CD8-positive, alpha-beta memory T cell (primary cell): ENCODE measurements around the gene NOCT. TPM values are rescaled to one million over a fixed set of nuclear protein-coding genes. Genes with fewer than 3 reads are reported as not detected.
"Not testable (repeated sequence)": the region's sequence is repeated elsewhere in the genome, so short reads cannot be mapped to it uniquely, and the experiment has no call there.

Experiments
- CTCF ChIA-PET: fragments of 350-600 bp; sonication (Branson Sonifier 250); formaldehyde crosslinking; loops from one replicate; lab custom pipeline; 2021; ENCODE audit warnings: antibody characterized with exemption; lab: Charles Lee
- POLR2A ChIA-PET: fragments of 350-600 bp; sonication (Branson Sonifier 250); formaldehyde crosslinking; loops from one replicate; lab custom pipeline; 2021; ENCODE audit warnings: antibody characterized with exemption; lab: Charles Lee
- DNase-seq, 5 donors: peaks; one replicate each; pipeline versions ENCODE4 v3.0.0 to v3.0.0-alpha.2; 2020 to 2022; ENCODE audit warnings: mixed read lengths in 1 of 5
- H3K27ac ChIP-seq: one replicate; pipeline ENCODE4 v1.7.0; 2013; ENCODE audit warnings: low read depth, mild to moderate bottlenecking, low read length, moderate library complexity
- H3K27me3 ChIP-seq: 2 replicates; pipeline ENCODE4 v1.7.0; 2013; ENCODE audit warnings: low read length, mild to moderate bottlenecking; ENCODE audit not compliant: insufficient read depth, poor library complexity, severe bottlenecking
- H3K36me3 ChIP-seq: 2 replicates; pipeline ENCODE4 v1.7.0; 2013; ENCODE audit warnings: mild to moderate bottlenecking, low read length, moderate library complexity; ENCODE audit not compliant: insufficient read depth
- H3K4me1 ChIP-seq: 2 replicates; pipeline ENCODE4 v1.7.0; 2013; ENCODE audit warnings: mild to moderate bottlenecking, low read length, moderate library complexity; ENCODE audit not compliant: insufficient read depth
- H3K4me3 ChIP-seq: 2 replicates; pipeline ENCODE4 v1.7.0; 2013; ENCODE audit warnings: mild to moderate bottlenecking, low read length
- H3K9me3 ChIP-seq: 2 replicates; pipeline ENCODE4 v1.7.0; 2013; ENCODE audit warnings: mild to moderate bottlenecking, low read length
- H3K27ac Mint-ChIP-seq, 8 donors: one replicate each; pipeline ENCODE4 v1.8.0; 2020 to 2021; ENCODE audit warnings: mixed read lengths in 8 of 8, mild to moderate bottlenecking in 6 of 8, inconsistent platforms in 3 of 8, moderate library complexity in 3 of 8
- H3K27me3 Mint-ChIP-seq, 2 donors: one replicate each; pipeline ENCODE4 v1.8.0; 2020 to 2021; ENCODE audit warnings: mixed read lengths in 2 of 2, mild to moderate bottlenecking in 1 of 2, moderate library complexity in 1 of 2
- H3K36me3 Mint-ChIP-seq, 3 donors: one replicate each; pipeline ENCODE4 v1.8.0; 2020 to 2021; ENCODE audit warnings: mixed read lengths in 3 of 3, inconsistent platforms in 1 of 3, mild to moderate bottlenecking in 1 of 3
- H3K4me1 Mint-ChIP-seq, 3 donors: one replicate each; pipeline ENCODE4 v1.8.0; 2020 to 2021; ENCODE audit warnings: mixed read lengths in 3 of 3, inconsistent platforms in 1 of 3, mild to moderate bottlenecking in 1 of 3
- H3K4me3 Mint-ChIP-seq, 7 donors: one replicate each; pipeline ENCODE4 v1.8.0; 2020 to 2021; ENCODE audit warnings: mixed read lengths in 7 of 7, mild to moderate bottlenecking in 6 of 7, moderate library complexity in 4 of 7, inconsistent platforms in 2 of 7
- H3K9me3 Mint-ChIP-seq, 5 donors: one replicate each; pipeline ENCODE4 v1.8.0; 2020 to 2022; ENCODE audit warnings: mixed read lengths in 5 of 5, mild to moderate bottlenecking in 3 of 5, moderate library complexity in 2 of 5, inconsistent platforms in 1 of 5
- polyA plus RNA-seq: library from polyadenylated mRNA; unstranded; fragments of 300-500 nt; fragmentation: Illumina TruSeq; gene quantifications from one replicate; pipeline ENCODE4 v1.2.3, GENCODE V29; 2021
- total RNA-seq, 2 experiments: library from RNA; stranded (reverse); gene quantifications; one replicate each; pipeline ENCODE4 v1.2.3, GENCODE V29; 2021

Gene NOCT
- total and polyA plus RNA-seq, 3 experiments from 2014 or later = 1.5 to 20.3 (median 18.3) TPM

DNA sequence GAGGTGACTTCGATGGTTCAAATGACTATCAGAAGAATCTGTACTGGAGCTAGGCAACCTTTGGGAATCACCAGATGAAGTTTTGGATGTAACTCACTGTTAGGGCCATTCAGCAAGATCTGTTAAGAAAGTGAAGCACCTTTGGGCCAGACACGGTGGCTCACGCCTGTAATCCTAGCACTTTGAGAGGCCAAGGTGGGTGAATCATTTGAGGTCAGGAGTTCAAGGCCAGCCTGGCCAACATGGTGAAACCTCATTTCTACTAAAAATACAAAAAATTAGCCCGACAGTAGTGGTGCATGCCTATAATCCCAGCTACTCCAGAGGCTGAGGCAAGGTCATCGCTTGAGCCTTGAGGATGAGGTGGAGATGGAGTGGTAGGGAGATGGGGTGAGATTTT is 15.4 kb upstream of the NOCT start:
- H3K9me3 Mint-ChIP-seq, CTCF ChIA-PET, H3K4me3 Mint-ChIP-seq, H3K9me3 ChIP-seq, DNase-seq, H3K36me3 ChIP-seq, H3K27me3 ChIP-seq, H3K4me1 ChIP-seq, H3K36me3 Mint-ChIP-seq, H3K4me1 Mint-ChIP-seq, H3K27ac ChIP-seq, H3K27me3 Mint-ChIP-seq, H3K4me3 ChIP-seq, H3K27ac Mint-ChIP-seq: not testable (repeated sequence)
- POLR2A ChIA-PET = interaction anchor here (0.7 kb wide), 1 partner anchor 14 kb away, joined by 3 read pairs; no protein-coding TSS in a partner anchor

DNA sequence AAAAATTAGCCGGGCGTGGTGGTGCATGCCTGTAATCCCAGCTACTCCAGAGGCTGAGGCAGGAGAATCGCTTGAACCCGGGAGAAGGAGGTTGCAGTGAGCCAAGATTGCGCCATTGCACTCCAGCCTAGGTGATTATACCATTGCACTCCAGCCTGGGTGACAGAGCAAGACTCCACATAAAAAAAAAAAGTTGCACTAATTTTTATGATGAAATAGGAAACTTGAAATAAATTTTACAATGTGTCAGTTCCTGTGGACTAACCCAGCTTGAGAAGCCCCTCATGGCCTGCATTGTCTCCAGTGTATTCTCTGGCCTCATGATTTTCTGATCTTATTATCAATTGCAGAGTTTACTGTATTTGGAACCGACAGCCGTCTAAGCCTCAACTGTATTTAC is 14.2 kb upstream of the NOCT start:
- H3K27me3 ChIP-seq, DNase-seq, H3K27ac Mint-ChIP-seq, H3K9me3 ChIP-seq, H3K36me3 ChIP-seq, H3K36me3 Mint-ChIP-seq, H3K27ac ChIP-seq, H3K4me1 Mint-ChIP-seq, H3K4me3 Mint-ChIP-seq, H3K4me3 ChIP-seq, POLR2A ChIA-PET, H3K9me3 Mint-ChIP-seq, H3K27me3 Mint-ChIP-seq, H3K4me1 ChIP-seq: not testable (repeated sequence)
- CTCF ChIA-PET = interaction anchor here (2.0 kb wide), 1 partner anchor 29 kb away, joined by 4 read pairs; no protein-coding TSS in a partner anchor

DNA sequence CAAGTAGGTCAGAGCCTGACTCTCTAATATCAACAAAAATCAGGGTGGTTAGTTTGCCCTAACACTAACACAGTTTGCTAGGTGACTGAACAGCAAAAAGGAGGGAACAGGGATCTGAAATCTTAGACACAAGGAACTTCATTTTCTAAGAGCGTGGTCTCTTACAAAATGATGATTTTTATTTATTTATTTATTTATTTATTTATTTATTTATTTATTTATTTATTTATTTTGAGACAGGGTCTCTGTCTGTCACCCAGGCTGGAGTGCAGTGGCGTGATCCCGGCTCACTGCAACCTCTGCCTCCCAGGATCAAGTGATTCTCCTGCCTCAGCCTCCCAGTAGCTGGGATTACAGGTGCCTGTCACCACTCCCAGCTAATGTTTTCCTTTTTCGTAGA is 11.9 kb upstream of the NOCT start:
- CTCF ChIA-PET, H3K4me3 ChIP-seq, H3K27ac Mint-ChIP-seq, H3K4me1 ChIP-seq, H3K27me3 Mint-ChIP-seq, H3K9me3 Mint-ChIP-seq, H3K27ac ChIP-seq, H3K4me1 Mint-ChIP-seq, H3K36me3 ChIP-seq, POLR2A ChIA-PET, H3K4me3 Mint-ChIP-seq, H3K36me3 Mint-ChIP-seq, DNase-seq, H3K27me3 ChIP-seq, H3K9me3 ChIP-seq: not testable (repeated sequence)

DNA sequence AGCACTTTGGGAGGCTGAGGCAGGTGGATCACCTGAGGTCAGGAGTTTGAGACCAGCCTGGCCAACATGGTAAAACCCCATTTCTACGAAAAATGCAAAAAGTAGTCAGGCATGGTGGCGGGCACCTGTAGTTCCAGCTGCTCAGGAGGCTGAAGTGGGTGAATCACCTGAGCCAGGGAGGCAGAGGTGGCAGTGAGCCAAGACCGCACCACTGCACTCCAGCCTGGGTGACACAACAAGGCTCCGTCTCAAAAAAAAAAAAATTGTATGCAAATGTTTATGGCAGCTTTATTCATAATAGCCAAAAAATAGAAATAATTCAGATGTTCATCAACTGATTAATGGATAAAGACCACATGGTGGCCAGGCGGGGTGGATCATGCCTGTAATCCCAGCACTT is 9.8 kb upstream of the NOCT start:
- POLR2A ChIA-PET = no interaction called here
- no peaks in the 10 kb centered on the region for H3K4me1 Mint-ChIP-seq
- H3K27me3 Mint-ChIP-seq = no peaks in the 10 kb centered on the region
- DNase-seq = no peak
- no peaks in the 10 kb centered on the region for H3K9me3 Mint-ChIP-seq
- H3K4me3 Mint-ChIP-seq = no peak overlapping the region
- Histone ChIP-seq H3K4me1 (no peaks in the 10 kb centered on the region), H3K27ac (no peak overlapping the region), H3K36me3 (no peaks in the 10 kb centered on the region), H3K9me3 (no peaks in the 10 kb centered on the region), H3K27me3 (no peaks in the 10 kb centered on the region), H3K4me3 (no peak overlapping the region)
- peak overlapping the region in 2 of 8 donors; percentile 29 to 61 for H3K27ac Mint-ChIP-seq
- no peaks in the 10 kb centered on the region for H3K36me3 Mint-ChIP-seq
- CTCF ChIA-PET = interaction anchor here (1.1 kb wide), 1 partner anchor 11 kb away, joined by 3 read pairs; no protein-coding TSS in a partner anchor

DNA sequence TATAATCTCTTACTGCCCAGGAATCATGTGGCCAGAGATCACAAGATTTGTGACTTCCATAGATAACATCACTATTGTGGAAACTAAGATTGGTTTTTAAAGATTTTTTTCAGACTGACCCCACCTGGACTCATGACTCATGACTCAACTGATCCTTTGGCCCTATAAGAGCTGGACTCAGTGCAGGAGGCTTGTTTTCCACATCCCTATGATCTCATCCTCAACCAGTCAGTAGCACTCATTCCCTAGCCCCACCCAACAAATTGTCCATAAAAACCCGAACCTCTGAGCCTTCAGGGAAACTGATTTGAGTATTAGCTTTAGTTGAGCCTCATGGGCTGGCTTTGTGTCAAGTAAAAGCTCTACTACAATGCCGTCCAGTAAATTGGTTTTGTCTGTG is 7.9 kb upstream of the NOCT start:
- Histone ChIP-seq H3K27ac (no peak overlapping the region), H3K9me3 (no peaks in the 10 kb centered on the region), H3K4me1 (no peaks in the 10 kb centered on the region), H3K4me3 (no peak overlapping the region), H3K36me3 (no peaks in the 10 kb centered on the region), H3K27me3 (no peaks in the 10 kb centered on the region)
- Mint-ChIP-seq H3K4me1 (no peaks in the 10 kb centered on the region), H3K36me3 (peaks cover 0 to 1% (median 0%) of the 10 kb centered on the region in 3 donors), H3K27ac (no peak overlapping the region), H3K9me3 (no peaks in the 10 kb centered on the region), H3K4me3 (no peak overlapping the region), H3K27me3 (no peaks in the 10 kb centered on the region)
- no peak for DNase-seq
- POLR2A ChIA-PET = no interaction called here
- CTCF ChIA-PET = interaction anchor here (1.5 kb wide), 1 partner anchor 23 kb away, joined by 4 read pairs; no protein-coding TSS in a partner anchor

DNA sequence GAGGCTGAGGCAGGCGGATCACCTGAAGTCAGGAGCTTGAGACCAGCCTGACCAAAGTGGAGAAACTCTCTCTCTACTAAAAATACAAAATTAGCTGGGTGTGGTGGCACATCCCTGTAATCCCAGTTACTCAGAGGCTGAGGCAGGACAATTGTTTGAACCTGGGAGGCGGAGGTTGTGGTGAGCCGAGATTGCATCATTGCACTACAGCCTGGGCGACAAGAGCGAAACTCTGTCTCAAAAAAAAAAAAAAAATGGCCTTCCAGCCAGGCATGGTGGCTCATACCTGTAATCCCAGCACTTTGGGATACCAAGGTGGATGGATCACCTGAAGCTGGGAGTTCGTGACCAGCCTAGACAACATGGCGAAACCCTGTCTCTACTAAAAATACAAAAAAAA is 7.3 kb upstream of the NOCT start:
- H3K4me3 ChIP-seq, H3K27ac ChIP-seq, H3K27me3 Mint-ChIP-seq, H3K27me3 ChIP-seq, H3K4me3 Mint-ChIP-seq, H3K36me3 ChIP-seq, H3K9me3 ChIP-seq, H3K36me3 Mint-ChIP-seq, H3K9me3 Mint-ChIP-seq, DNase-seq, H3K4me1 Mint-ChIP-seq, POLR2A ChIA-PET, H3K27ac Mint-ChIP-seq, H3K4me1 ChIP-seq: not testable (repeated sequence)
- CTCF ChIA-PET = interaction anchor here (1.5 kb wide), 1 partner anchor 22 kb away, joined by 4 read pairs; no protein-coding TSS in a partner anchor

DNA sequence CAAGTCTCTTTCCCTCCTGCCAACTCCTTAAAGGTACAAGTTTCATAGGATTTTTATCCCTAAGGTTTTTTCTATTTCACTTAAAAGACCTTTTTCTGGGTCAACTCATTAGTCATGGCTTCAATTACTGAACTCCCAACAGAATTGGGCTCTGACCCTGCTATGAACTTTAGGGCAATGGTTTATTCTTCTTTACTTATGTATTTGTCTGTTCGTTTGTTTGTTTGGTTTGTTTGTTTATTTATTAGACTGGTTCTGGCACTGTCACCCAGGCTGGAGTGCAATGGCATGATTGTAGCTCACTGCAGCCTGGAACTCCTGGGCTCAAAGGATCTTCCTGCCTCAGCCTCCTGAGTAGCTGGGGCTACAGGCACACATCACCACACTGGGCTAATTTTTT is 5.9 kb upstream of the NOCT start:
- Mint-ChIP-seq H3K36me3 (peaks cover 0 to 1% (median 0%) of the 10 kb centered on the region in 3 donors), H3K4me1 (peaks cover 4 to 8% (median 5%) of the 10 kb centered on the region in 3 donors), H3K9me3 (no peaks in the 10 kb centered on the region), H3K27me3 (no peaks in the 10 kb centered on the region), H3K27ac (peak overlapping the region in 1 of 8 donors; percentile 19), H3K4me3 (no peak overlapping the region)
- H3K36me3 ChIP-seq = no peaks in the 10 kb centered on the region
- no peaks in the 10 kb centered on the region for H3K9me3 ChIP-seq
- no peak overlapping the region for H3K4me3 ChIP-seq
- CTCF ChIA-PET = no interaction called here
- POLR2A ChIA-PET = no interaction called here
- no peak for DNase-seq
- no peaks in the 10 kb centered on the region for H3K27me3 ChIP-seq
- no peak overlapping the region for H3K27ac ChIP-seq
- H3K4me1 ChIP-seq = peaks cover 4% of the 10 kb centered on the region

DNA sequence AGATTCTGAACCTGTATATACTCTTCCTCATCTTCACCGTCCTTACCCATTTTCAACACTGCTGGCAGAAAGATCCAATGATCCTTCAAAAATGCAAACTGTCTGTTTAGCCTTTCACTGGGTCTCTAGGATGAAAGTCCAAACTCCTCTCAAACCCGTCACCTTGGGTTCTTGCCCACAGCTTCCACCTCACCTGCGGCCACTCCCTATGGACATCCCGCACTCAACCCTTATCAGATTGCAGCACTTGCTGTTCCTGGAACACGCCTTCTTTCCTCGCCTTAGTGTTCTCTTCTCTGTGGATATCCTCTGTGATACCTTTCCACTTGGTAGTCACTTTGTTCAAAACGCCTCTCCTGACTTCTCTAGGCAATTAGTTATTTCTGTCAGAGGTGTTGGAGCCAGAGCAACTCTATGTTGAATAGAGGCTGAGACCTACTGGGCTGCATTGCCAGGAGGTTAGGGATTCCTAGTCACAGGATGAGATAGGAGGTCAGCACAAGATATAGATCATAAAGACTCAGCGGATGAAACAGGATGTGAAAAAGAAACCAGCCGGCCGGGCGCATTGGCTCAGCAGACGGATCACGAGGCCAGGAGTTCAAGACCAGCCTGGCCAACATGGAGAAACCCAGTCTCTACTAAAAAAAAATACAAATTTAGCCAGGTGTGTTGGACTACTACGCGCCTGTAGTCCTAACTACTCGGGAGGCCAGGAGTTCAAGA is 4.2 kb upstream of the NOCT start:
- no peak overlapping the region for H3K27ac ChIP-seq
- no peaks in the 10 kb centered on the region for H3K27me3 ChIP-seq
- Mint-ChIP-seq H3K27ac (no peak overlapping the region), H3K4me1 (peaks cover 14 to 18% (median 15%) of the 10 kb centered on the region in 3 donors), H3K9me3 (no peaks in the 10 kb centered on the region), H3K4me3 (no peak overlapping the region), H3K27me3 (no peaks in the 10 kb centered on the region), H3K36me3 (peaks cover 0 to 4% (median 1%) of the 10 kb centered on the region in 3 donors)
- no peaks in the 10 kb centered on the region for H3K9me3 ChIP-seq
- POLR2A ChIA-PET = no interaction called here
- H3K4me1 ChIP-seq = peaks cover 11% of the 10 kb centered on the region
- no peak for DNase-seq
- CTCF ChIA-PET = no interaction called here
- no peaks in the 10 kb centered on the region for H3K36me3 ChIP-seq
- H3K4me3 ChIP-seq = no peak overlapping the region
